HG02870 (cell line): ENCODE measurements around the gene R3HDM2.

Experiments used
- ATAC-seq: cut with Tn5 transposase; IDR thresholded peaks from one replicate; pipeline ENCODE4 v1.9.1; 2021; ENCODE audit warnings: mild to moderate bottlenecking, moderate library complexity; ENCODE audit not compliant: unreplicated experiment

R3HDM2 gene

DNA sequence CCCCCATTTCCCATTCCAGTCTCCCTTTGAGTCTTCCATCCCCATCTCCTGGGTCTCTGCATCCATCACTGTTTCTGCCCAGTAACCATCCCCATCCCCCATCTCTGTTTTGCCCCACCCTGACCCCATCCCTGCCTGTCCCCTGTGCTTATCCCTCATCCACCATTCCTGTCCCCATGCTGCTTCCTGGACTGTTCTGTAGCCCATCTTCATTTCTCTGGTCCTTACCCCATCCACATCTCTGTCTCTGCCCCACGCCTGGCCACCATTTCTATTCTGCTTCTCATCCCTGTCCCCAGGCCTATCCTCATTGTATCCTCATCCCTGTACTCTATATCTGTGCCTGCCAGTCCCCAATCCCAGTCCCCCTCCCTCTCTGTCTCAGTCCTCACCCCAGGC is 210.1 kb downstream of the R3HDM2 start:
- ATAC-seq: no peak

DNA sequence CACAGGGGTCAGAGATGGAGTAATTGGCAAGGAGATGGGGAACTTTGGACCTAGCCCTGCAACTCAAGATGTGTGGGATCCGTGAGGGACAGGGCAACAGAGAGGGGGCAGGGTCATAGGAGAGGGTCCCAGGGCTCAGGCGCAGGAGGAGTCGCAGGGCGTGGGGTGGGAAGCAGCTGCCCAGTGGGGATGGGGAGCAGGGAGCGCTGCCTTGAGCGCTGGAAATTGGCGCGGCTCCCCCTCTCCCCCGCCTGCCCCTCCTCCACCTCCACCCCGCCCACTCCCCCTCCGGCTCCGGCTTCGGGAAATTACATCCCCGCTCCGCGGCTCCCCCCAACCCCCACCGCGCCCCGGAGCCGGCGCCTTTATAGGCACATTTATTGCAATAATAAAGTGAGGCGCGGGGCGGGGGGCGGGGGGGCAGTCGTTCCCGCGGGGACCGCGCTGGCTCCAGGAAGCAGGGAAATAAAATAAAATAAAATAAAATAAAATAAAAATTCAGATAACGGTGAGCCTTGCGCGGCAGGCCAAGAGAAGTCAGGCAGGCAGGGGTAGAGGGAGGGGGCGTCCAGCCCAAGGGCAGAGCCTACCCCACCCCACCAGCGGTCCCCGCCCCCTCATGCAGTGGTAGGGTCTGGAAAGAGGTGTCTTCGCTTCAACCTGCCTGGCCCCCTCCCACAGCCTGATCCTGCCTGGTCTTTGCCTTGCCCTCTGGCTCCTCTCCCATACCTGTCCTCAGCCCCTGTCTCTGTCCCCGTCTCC is 210.7 kb downstream of the R3HDM2 start:
- ATAC-seq: no peak

DNA sequence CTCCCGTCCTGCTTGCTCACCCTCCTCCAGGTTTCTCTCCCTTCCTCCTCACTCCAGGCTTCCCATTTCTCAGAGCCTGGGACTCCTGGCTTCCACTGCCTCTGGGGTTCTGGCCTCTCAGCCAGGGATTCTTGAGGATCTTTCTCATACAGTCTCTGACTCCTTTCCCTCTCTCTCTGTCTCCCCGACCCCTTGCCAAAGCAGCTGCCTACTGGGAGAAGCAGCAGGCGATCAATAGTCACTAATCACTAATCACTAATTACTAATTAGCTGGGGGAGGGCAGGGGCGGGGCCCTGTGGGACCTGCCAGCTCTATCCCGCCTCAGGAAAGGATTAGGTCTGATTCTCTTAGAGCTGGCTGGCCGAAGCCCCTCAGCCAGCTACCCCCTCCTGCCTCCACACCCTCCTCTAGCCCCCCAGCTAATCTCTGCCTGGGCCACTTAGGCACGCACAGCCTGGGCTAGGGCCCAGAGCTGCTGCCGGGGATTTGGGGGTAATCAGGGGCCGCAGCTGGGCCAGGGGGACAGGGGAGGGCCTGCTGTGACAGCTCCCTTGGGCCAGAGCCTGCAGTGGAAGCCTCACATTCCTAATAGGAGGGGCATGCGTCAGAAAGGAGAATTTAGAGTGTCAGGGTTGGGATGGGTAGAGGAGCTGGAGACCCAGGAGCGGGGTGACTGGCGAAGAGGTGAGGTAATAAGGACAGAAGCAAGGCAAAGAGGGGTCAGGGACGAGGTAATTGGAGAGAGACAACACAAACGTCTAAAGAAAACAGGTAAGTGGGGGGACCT is 211.4 kb downstream of the R3HDM2 start:
- no peak for ATAC-seq

DNA sequence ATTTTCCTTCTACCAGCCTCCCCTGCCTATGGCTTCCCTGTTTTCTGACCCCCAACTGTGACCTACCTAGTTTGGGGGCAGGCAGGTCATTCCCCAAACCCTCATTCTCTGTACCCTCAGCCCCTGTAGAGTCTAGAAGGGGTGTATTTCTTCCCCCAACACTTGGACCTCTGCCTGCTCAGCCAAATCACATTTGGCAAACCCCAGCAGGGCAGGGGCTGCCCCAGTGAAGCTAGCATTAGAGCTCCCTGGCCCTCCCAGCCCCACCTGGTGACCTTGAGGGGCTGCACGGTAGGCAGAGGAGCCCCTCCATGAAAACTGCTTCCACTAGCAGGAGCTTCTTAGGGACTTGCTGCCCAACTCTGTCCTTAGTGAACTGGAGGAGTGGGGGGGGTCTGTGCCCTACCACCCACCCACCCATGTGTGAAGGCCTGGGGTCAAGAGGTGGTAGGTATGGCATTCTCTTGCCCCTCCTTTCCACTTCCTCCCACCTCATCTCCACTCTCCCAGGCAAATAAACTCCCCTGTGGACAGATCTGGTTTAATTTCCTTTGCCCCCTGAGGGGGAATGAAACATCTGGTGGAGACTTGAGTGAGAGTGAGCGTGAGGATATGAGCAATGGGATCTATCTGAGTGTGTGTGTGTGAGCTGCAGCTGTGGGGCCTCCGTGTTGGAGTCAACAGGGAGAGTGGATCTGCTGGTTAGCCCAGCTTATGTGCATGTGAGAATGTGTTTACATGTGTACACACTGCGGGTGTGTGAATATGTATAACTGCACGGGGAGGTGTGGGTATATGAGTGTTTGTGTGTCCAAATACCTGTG is 212.6 kb downstream of the R3HDM2 start:
- ATAC-seq: no peak

DNA sequence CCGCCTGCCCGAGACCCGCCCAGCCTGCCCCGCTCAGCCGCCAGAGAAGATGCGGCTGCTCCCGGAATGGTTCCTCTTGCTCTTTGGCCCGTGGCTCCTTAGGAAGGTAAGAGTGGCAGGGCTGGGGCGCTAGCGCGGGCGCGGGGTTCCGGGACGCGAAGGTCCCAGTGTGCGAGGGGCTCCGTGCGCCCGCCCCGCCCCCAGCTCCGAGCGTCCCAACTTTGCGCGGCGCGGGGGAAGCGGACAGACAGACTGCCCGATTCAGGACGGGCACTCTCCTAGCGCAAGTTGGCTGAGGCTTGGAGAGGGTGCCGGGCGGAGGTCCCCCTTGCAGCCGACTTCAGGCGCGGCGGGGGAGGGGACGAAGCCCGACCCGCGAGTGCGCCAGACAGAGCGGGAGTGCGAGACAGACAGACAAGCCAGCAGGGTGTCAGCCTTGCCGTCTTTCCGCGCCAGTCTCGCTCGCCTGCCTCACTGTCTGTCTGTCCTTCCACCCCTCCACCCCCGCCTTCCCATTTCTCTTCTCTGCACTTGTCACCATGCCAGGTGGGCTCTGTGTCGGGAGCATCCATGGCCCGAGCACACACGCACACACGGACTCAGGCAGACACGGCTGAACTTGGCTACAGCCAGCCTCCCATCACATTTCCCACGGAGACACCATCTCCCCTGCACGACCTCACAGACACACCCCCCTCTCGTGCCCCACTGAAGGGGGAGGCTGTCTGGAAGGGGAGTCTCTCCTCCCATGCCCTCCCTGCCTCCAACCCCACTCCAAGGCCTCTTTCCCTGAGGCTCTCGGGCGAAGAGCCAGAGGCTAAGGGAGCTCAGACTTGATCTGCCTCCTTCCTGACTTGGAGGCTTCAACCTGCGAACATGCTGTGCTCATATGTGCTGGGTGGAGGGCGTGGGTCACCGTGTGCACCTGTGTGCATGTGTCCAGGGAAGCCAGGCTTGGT is 213.6 kb downstream of the R3HDM2 start:
- ATAC-seq: no peak

DNA sequence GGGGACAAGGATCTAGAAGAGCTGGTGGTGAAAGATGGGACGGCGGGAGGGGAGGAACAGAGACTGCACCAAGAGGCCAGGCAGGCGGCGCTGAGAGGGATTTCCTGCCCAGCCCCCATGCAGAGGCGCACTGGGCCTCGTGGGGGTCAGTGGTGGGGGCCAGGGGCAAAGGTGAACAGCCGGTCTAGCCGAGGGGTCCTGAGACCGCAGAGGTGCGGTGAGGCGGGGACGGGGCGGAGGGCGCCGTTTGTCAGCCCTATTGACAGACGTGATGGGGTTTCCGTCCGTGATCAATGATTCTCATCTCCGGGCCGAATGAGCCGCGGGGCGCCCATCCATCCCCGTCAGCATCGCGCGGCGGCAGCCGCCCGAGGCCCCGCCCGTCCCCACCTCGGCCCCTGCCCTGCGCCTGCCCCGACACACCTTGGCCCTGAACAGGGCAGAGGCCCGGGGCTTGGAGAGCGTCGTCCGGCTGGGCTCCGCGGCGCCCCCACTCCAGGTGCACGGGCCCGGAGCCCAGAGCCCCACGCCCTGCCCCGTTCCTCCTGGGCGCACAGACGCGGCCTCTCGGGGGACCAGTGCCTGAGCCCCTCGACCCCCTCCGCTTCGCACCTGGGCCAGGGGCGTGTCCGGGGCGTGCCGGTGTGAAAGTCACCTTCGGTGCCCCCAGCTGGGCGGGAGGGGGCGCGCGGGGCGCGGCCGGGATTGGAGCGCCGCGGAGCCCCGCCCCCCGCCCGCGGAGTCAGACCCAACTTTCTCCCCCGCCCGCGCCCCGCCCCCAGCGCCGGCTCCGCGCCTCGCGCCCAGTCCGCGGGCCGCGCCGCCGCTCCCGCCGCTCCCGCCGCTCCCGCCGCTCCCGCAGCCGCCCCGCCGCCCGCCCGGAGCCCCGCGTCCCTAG is 214.6 kb downstream of the R3HDM2 start, which contains the start of gene NXPH4:
Gene NXPH4 (plus strand): TSS at position 781 of the 898 bp plus-strand sequence. CDS start 176 bp downstream, outside the sequence.
- ATAC-seq: no peak

DNA sequence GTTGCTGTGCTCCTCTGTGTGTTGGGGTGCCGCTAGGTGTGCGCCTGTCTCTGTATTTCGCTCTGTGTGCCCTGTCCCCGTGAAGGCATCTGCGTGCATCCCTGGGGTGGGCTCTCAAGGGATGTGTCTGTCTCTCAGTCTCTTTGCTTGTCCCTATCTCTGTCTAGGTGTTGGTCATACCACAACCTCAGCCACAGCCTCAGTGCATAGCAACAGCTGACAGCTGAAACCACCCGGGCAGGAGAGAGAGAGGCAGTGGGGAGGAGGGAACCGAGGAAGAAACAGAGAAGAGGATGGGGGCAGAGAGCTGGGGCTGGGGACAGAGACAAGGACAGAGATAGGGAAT is 215.2 kb downstream of the R3HDM2 start:
- no peak for ATAC-seq

DNA sequence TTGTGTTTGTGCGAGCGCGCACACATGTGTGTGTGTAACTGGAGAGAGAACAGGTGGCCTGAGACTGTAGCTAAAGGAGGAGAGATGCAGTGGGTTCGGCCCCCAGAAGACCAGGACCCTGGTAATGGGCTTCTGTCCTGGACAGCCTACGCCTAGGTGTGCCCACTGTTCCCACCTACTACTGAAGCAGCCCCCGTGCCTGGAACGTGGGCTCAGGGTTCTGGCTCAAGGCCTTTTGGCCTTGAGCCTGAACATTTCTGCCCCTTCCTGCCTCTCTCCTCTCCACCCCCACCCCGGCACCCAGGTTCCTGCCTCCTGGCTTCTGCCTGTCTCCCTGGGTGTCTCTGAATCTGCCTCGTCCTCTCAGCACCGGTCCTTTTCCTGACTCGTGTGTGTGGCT is 215.8 kb downstream of the R3HDM2 start:
- no peak for ATAC-seq

DNA sequence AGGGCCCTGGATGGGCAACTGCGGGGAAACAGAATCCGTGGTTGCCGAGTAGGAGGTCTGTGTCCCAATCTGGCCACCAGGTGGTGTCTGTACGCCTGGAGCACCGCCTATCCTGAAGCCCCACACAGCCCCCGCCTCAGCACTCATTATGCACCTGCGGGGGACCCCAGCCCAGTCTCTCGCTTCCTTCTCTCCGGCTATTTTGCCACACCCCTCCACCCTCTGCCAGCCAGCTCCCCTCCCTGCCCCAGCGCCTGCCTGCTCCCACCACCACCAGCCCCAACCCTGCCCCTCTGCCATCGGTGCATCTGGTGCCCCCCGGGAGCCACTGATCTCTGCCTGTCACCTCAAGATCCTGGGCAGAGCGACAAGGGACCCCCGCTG is 216.5 kb downstream of the R3HDM2 start:
- no peak for ATAC-seq

DNA sequence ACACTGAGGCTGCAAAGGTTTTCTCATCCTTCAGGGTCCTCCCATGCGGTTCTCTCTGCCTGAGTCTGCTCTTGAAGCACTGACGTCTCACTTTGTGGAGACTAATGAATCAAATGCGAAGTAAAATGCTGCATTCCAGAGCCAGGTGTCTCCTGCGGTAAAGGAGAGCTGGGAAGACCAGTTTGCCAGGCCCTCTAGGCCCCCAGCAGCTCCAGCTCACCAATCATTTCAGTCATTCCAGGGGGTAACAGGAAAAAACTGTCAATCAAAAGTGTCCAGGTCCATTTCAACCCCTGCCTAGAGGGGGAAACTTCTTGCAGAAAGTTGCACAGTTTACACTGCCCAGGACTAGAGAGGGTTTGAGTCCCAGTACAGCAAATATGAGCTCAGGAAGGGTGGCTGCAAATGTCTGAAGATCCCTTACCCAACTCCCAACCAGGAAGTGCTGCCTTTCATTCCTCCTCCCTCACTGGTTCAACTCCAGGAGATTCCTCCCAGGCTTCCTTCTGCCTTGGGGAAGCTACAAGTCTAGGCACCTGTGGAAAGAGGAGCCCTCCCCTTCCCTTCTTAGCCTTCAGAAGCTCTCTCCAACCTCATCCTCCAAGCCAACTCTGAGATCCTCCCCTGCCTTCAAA is 217.0 kb downstream of the R3HDM2 start:
- no peak for ATAC-seq

DNA sequence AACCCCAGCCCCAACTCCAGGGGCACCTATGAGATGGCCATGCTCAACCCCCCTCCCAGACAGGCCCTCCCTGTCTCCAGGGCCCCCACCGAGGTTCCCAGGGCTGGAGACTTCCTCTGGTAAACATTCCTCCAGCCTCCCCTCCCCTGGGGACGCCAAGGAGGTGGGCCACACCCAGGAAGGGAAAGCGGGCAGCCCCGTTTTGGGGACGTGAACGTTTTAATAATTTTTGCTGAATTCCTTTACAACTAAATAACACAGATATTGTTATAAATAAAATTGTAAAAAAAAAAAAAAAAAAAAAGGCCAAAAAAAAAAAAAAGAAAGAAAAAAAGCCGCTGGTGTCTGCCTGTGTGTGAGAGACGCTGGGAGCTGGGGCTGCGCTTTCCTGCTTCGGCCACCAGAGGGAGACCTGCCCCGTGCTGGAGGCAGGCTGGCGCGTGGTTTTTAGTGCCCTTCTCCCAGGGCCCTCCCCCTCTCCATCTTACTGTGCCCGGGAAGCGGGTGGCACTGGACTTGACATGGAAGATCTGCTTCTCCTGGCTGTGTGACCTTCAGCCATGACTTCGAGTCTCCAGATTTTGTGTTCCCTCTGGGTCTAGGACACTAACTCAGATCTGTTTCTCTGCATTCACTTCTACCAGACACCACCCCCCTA is 217.7 kb downstream of the R3HDM2 start:
- ATAC-seq: peak; percentile 47

DNA sequence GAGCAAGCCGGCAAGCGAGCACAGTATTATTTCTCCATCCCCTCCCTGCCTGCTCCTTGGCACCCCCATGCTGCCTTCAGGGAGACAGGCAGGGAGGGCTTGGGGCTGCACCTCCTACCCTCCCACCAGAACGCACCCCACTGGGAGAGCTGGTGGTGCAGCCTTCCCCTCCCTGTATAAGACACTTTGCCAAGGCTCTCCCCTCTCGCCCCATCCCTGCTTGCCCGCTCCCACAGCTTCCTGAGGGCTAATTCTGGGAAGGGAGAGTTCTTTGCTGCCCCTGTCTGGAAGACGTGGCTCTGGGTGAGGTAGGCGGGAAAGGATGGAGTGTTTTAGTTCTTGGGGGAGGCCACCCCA is 218.2 kb downstream of the R3HDM2 start:
- ATAC-seq: no peak

DNA sequence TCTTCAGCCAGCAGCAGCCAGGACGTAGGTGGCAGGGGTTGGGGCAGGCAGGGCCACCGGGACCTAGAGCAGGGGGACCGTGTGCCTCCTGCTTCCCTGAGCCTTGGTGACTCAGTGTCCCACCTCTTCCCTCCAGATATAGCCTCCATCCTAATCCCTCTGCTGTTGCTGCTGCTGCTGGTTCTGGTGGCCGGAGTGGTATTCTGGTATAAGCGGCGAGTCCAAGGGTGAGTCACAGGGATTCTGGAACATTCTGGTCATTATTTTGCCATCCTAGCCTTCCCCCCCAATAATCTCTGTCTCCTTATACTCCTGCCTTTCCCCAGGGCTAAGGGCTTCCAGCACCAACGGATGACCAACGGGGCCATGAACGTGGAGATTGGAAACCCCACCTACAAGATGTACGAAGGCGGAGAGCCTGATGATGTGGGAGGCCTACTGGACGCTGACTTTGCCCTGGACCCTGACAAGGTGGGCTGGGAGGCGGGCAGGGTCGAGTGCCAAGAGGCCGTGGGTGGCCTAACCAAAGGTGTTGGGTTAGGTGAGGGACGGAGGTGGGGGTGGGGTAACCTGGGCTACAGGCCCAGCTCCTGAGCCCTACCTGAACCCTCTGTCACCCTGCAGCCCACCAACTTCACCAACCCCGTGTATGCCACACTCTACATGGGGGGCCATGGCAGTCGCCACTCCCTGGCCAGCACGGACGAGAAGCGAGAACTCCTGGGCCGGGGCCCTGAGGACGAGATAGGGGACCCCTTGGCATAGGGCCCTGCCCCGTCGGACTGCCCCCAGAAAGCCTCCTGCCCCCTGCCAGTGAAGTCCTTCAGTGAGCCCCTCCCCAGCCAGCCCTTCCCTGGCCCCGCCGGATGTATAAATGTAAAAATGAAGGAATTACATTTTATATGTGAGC is 218.8 kb downstream of the R3HDM2 start:
- ATAC-seq: no peak

DNA sequence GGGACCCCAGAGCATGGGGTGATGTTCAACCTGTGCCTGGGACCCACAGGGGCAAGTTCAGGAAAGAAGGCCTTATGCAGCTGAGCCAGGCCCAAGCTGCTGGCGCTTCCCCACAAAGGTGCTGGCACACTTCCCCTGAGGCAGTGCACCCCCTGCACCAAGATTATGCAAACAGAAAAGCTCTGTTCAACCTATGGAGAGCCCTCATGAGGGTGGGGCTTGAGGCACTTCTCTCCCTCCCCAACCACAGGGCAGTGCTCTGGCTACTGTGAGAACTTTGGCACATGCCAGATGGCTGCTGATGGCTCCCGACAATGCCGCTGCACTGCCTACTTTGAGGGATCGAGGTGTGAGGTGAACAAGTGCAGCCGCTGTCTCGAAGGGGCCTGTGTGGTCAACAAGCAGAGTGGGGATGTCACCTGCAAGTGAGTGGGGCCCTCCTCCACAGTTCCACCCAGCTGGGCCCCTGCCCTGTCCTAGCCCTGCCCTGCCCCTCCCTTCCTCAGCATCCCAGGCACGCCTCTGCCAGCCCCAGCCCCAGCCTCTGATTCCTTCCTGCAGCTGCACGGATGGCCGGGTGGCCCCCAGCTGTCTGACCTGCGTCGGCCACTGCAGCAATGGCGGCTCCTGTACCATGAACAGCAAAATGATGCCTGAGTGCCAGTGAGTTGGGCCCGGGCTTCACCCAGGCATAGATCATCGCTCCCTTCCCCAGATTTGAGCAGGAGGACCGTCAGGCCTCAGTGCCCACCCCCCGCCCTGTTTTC is 219.7 kb downstream of the R3HDM2 start:
- no peak for ATAC-seq

DNA sequence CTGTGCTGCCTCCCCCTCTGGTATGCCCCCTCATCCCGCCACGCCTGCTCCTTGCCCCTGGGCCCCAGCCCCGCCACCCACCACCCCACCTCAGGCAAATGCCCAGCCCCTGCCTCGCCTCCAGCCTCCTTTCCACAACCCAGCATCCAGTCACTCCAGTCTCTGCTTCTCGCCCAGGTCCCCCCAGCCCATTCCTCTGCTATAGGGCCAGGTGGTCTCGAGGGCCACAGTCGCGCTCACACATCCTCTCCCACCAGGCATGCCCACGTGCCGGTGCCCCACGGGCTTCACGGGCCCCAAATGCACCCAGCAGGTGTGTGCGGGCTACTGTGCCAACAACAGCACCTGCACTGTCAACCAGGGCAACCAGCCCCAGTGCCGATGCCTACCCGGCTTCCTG is 220.4 kb downstream of the R3HDM2 start:
- ATAC-seq: no peak

DNA sequence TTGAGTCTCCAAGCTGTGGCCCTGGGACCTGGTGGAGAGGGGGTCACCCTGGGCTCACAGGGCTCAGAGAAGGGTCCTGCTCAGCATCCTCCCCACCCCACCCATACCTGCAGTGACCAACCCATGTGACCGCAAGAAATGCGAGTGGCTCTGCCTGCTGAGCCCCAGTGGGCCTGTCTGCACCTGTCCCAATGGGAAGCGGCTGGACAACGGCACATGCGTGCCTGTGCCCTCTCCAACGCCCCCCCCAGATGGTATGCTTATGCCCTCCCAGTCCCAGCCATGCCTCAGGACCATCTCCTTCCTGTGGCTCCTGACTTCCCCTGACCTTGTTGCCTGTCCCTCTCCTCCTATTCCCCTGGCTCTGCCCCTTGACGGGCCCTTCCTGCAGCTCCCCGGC is 220.9 kb downstream of the R3HDM2 start:
- no peak for ATAC-seq
